HL-60/S4 treated with retinoic acid at 250 ng/mL for 4 days and 3 days (cell line): ENCODE measurements around the gene DEFB121.
"Not testable (repeated sequence)": the region's sequence is repeated elsewhere in the genome, so short reads cannot be mapped to it uniquely, and the experiment has no call there.

ENCODE experiments used
- in situ Hi-C: fragments of 300-500 bp; cut with MboI; formaldehyde crosslinking; loops from 2 replicates; pipeline ENCODE4 v1.7.0; 2022; ENCODE audit warnings: low sequenced_read_pairs

The DEFB121 gene

GRCh38 chr20:31406115-31406514 is at the start of gene DEFB121:
Gene DEFB121 (minus strand): TSS chr20:31406215. CDS start chr20:31406152, 63 bp downstream.
- in situ Hi-C loops = no loop called here

GRCh38 chr20:31454361-31454760 is 48.3 kb upstream of the DEFB121 start:
- in situ Hi-C loops = no loop called here

GRCh38 chr20:31452575-31452974 is 46.6 kb upstream of the DEFB121 start:
- in situ Hi-C loops = no loop called here

GRCh38 chr20:31449511-31450414 is 43.7 kb upstream of the DEFB121 start:
- in situ Hi-C loops = no loop called here

GRCh38 chr20:31446084-31446819 is 40.2 kb upstream of the DEFB121 start:
- in situ Hi-C loops = no loop called here

- in situ Hi-C loops = no loop called here
These were observed 34.1 kb upstream of the DEFB121 start, which contains the start of gene DEFB123 for GRCh38 chr20:31440012-31440659. Gene DEFB123 (plus strand): TSS chr20:31440632. CDS start chr20:31440699, 67 bp downstream.

GRCh38 chr20:31430568-31431115 is 24.6 kb upstream of the DEFB121 start:
- in situ Hi-C loops = no loop called here

GRCh38 chr20:31427576-31427975 is 21.6 kb upstream of the DEFB121 start:
- in situ Hi-C loops = not testable (repeated sequence)

GRCh38 chr20:31426891-31427551 is 21.0 kb upstream of the DEFB121 start:
- in situ Hi-C loops = not testable (repeated sequence)

- in situ Hi-C loops = no loop called here
These were observed 19.8 kb upstream of the DEFB121 start for GRCh38 chr20:31425797-31426196.

- in situ Hi-C loops = no loop called here
These were observed 12.3 kb upstream of the DEFB121 start for GRCh38 chr20:31418307-31418706.

GRCh38 chr20:31415653-31416052 is 9.6 kb upstream of the DEFB121 start:
- in situ Hi-C loops = no loop called here

- in situ Hi-C loops = no loop called here
These were observed 8.4 kb upstream of the DEFB121 start for GRCh38 chr20:31414381-31414780.

GRCh38 chr20:31410011-31410410 is 4.0 kb upstream of the DEFB121 start:
- in situ Hi-C loops = no loop called here

- in situ Hi-C loops = no loop called here
These were observed 2.1 kb downstream of the DEFB121 start for GRCh38 chr20:31403886-31404285.

- in situ Hi-C loops = no loop called here
These were observed 11.1 kb downstream of the DEFB121 start for GRCh38 chr20:31394900-31395299.

GRCh38 chr20:31392836-31393235 is 13.2 kb downstream of the DEFB121 start:
- in situ Hi-C loops = no loop called here

- in situ Hi-C loops = no loop called here
These were observed 15.5 kb downstream of the DEFB121 start, which contains the start of gene DEFB119 for GRCh38 chr20:31390490-31390889. Gene DEFB119 (minus strand): TSS chr20:31390590. CDS start chr20:31390483, 107 bp downstream.

GRCh38 chr20:31374346-31374745 is 31.7 kb downstream of the DEFB121 start:
- in situ Hi-C loops = no loop called here

GRCh38 chr20:31368301-31368700 is 37.7 kb downstream of the DEFB121 start, which contains the start of gene DEFB118:
Gene DEFB118 (plus strand): TSS chr20:31368601. CDS start chr20:31368651, 50 bp downstream.
- in situ Hi-C loops = no loop called here
